ENCODE results near the gene IL1A. TPM values are rescaled to one million over a fixed set of nuclear protein-coding genes. Genes with fewer than 3 reads are reported as not detected.

Gene IL1A
- total RNA-seq, 1 donor from 2014 or later, result 0.43 TPM

- no peak overlapping the region for H2AFZ ChIP-seq (ENCODE audit: low read depth, low read length)
- no peak for TF ChIP-seq EZH2 (IDR thresholded peaks at IDR 0.05; ENCODE audit: insufficient read depth, low read length)
- TF ChIP-seq, protein P1, sequence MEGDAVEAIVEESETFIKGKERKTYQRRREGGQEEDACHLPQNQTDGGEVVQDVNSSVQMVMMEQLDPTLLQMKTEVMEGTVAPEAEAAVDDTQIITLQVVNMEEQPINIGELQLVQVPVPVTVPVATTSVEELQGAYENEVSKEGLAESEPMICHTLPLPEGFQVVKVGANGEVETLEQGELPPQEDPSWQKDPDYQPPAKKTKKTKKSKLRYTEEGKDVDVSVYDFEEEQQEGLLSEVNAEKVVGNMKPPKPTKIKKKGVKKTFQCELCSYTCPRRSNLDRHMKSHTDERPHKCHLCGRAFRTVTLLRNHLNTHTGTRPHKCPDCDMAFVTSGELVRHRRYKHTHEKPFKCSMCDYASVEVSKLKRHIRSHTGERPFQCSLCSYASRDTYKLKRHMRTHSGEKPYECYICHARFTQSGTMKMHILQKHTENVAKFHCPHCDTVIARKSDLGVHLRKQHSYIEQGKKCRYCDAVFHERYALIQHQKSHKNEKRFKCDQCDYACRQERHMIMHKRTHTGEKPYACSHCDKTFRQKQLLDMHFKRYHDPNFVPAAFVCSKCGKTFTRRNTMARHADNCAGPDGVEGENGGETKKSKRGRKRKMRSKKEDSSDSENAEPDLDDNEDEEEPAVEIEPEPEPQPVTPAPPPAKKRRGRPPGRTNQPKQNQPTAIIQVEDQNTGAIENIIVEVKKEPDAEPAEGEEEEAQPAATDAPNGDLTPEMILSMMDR (IDR thresholded peaks at IDR 0.05; ENCODE audit: insufficient read depth, low read depth, low read length), result no peak
- H3K9me3 ChIP-seq (ENCODE audit: insufficient read depth, low read depth, low read length), result no peaks in the 10 kb centered on the region
- no peak overlapping the region for H3K4me2 ChIP-seq (ENCODE audit: low read length)
- no peaks in the 10 kb centered on the region for H3K36me3 ChIP-seq (ENCODE audit: insufficient read depth, low read length)
- H3K4me3 ChIP-seq (ENCODE audit: insufficient read depth, low read depth, low read length), result no peak overlapping the region
- Mint-ChIP-seq H3K27me3 (ENCODE audit: low read depth, unreplicated experiment) (peaks cover 7% of the 10 kb centered on the region), H3K27ac (ENCODE audit: unreplicated experiment) (no peak overlapping the region), H3K9me3 (ENCODE audit: unreplicated experiment) (peaks cover 12% of the 10 kb centered on the region), H3K36me3 (ENCODE audit: low read depth, unreplicated experiment) (no peaks in the 10 kb centered on the region), H3K4me3 (ENCODE audit: unreplicated experiment) (no peak overlapping the region), H3K4me1 (ENCODE audit: low read depth, unreplicated experiment) (peaks cover 8% of the 10 kb centered on the region)
- H4K20me1 ChIP-seq (ENCODE audit: insufficient read depth, low read length), result no peaks in the 10 kb centered on the region
- H3K9ac ChIP-seq (ENCODE audit: low read length), result no peak overlapping the region
- no peak for DNase-seq (ENCODE audit: low read depth)
- H3K79me2 ChIP-seq (ENCODE audit: insufficient read depth, low read length), result no peaks in the 10 kb centered on the region
- H3K27me3 ChIP-seq (ENCODE audit: insufficient read depth, low read length), result no peaks in the 10 kb centered on the region
- H3K27ac ChIP-seq (ENCODE audit: low read depth, low read length), result no peak overlapping the region
- peaks cover 3% of the 10 kb centered on the region for H3K4me1 ChIP-seq (ENCODE audit: insufficient read depth, low read length)
- FAIRE-seq, result no peak
These were observed 7.5 kb upstream of the IL1A start for GRCh38 chr2:112791693-112792230.

- H3K36me3 Mint-ChIP-seq (ENCODE audit: low read depth, unreplicated experiment), result no peaks in the 10 kb centered on the region
- Histone ChIP-seq H3K4me3 (ENCODE audit: insufficient read depth, low read depth, low read length) (no peak overlapping the region), H3K4me1 (ENCODE audit: insufficient read depth, low read length) (peaks cover 3% of the 10 kb centered on the region), H2AFZ (ENCODE audit: low read depth, low read length) (no peak overlapping the region), H3K27ac (ENCODE audit: low read depth, low read length) (no peak overlapping the region), H3K36me3 (ENCODE audit: insufficient read depth, low read length) (no peaks in the 10 kb centered on the region), H4K20me1 (ENCODE audit: insufficient read depth, low read length) (no peaks in the 10 kb centered on the region), H3K9me3 (ENCODE audit: insufficient read depth, low read depth, low read length) (no peaks in the 10 kb centered on the region), H3K9ac (ENCODE audit: low read length) (no peak overlapping the region), H3K27me3 (ENCODE audit: insufficient read depth, low read length) (no peaks in the 10 kb centered on the region), H3K79me2 (ENCODE audit: insufficient read depth, low read length) (no peaks in the 10 kb centered on the region), H3K4me2 (ENCODE audit: low read length) (no peak overlapping the region)
- H3K4me1 Mint-ChIP-seq (ENCODE audit: low read depth, unreplicated experiment), result peaks cover 8% of the 10 kb centered on the region
- no peak overlapping the region for H3K4me3 Mint-ChIP-seq (ENCODE audit: unreplicated experiment)
- peaks cover 7% of the 10 kb centered on the region for H3K27me3 Mint-ChIP-seq (ENCODE audit: low read depth, unreplicated experiment)
- FAIRE-seq, result no peak
- no peak for DNase-seq (ENCODE audit: low read depth)
- peaks cover 11% of the 10 kb centered on the region for H3K9me3 Mint-ChIP-seq (ENCODE audit: unreplicated experiment)
- no peak overlapping the region for H3K27ac Mint-ChIP-seq (ENCODE audit: unreplicated experiment)
- TF ChIP-seq, protein P1 (IDR thresholded peaks at IDR 0.05; ENCODE audit: insufficient read depth, low read depth, low read length), result no peak
- TF ChIP-seq EZH2 (IDR thresholded peaks at IDR 0.05; ENCODE audit: insufficient read depth, low read length), result no peak
These were observed 6.7 kb upstream of the IL1A start for GRCh38 chr2:112791019-112791418.

- Histone ChIP-seq H3K4me3 (ENCODE audit: insufficient read depth, low read depth, low read length) (no peak overlapping the region), H3K9ac (ENCODE audit: low read length) (no peak overlapping the region), H3K79me2 (ENCODE audit: insufficient read depth, low read length) (no peaks in the 10 kb centered on the region), H3K4me2 (ENCODE audit: low read length) (no peak overlapping the region), H3K36me3 (ENCODE audit: insufficient read depth, low read length) (no peaks in the 10 kb centered on the region), H2AFZ (ENCODE audit: low read depth, low read length) (no peak overlapping the region), H3K27ac (ENCODE audit: low read depth, low read length) (no peak overlapping the region), H3K27me3 (ENCODE audit: insufficient read depth, low read length) (no peaks in the 10 kb centered on the region), H3K4me1 (ENCODE audit: insufficient read depth, low read length) (peaks cover 3% of the 10 kb centered on the region), H4K20me1 (ENCODE audit: insufficient read depth, low read length) (no peaks in the 10 kb centered on the region), H3K9me3 (ENCODE audit: insufficient read depth, low read depth, low read length) (no peaks in the 10 kb centered on the region)
- H3K4me3 Mint-ChIP-seq (ENCODE audit: unreplicated experiment), result no peak overlapping the region
- H3K36me3 Mint-ChIP-seq (ENCODE audit: low read depth, unreplicated experiment), result no peaks in the 10 kb centered on the region
- peaks cover 10% of the 10 kb centered on the region for H3K9me3 Mint-ChIP-seq (ENCODE audit: unreplicated experiment)
- no peak for DNase-seq (ENCODE audit: low read depth)
- TF ChIP-seq EZH2 (IDR thresholded peaks at IDR 0.05; ENCODE audit: insufficient read depth, low read length), result no peak
- TF ChIP-seq, protein P1 (IDR thresholded peaks at IDR 0.05; ENCODE audit: insufficient read depth, low read depth, low read length), result no peak
- FAIRE-seq, result no peak
- peaks cover 8% of the 10 kb centered on the region for H3K4me1 Mint-ChIP-seq (ENCODE audit: low read depth, unreplicated experiment)
- peaks cover 4% of the 10 kb centered on the region for H3K27me3 Mint-ChIP-seq (ENCODE audit: low read depth, unreplicated experiment)
- no peak overlapping the region for H3K27ac Mint-ChIP-seq (ENCODE audit: unreplicated experiment)
These were observed 6.0 kb upstream of the IL1A start for GRCh38 chr2:112790305-112790704.

Data from astrocyte (in vitro differentiated cells and primary cell).